DMS153 (cell line): ENCODE measurements around the gene AARS2.
"Not testable (repeated sequence)": the region's sequence is repeated elsewhere in the genome, so short reads cannot be mapped to it uniquely, and the experiment has no call there.

ENCODE experiments used
- DNase-seq: peaks from one replicate; lab custom pipeline; 2025; lab: John Stamatoyannopoulos, UW

AARS2 gene

DNA sequence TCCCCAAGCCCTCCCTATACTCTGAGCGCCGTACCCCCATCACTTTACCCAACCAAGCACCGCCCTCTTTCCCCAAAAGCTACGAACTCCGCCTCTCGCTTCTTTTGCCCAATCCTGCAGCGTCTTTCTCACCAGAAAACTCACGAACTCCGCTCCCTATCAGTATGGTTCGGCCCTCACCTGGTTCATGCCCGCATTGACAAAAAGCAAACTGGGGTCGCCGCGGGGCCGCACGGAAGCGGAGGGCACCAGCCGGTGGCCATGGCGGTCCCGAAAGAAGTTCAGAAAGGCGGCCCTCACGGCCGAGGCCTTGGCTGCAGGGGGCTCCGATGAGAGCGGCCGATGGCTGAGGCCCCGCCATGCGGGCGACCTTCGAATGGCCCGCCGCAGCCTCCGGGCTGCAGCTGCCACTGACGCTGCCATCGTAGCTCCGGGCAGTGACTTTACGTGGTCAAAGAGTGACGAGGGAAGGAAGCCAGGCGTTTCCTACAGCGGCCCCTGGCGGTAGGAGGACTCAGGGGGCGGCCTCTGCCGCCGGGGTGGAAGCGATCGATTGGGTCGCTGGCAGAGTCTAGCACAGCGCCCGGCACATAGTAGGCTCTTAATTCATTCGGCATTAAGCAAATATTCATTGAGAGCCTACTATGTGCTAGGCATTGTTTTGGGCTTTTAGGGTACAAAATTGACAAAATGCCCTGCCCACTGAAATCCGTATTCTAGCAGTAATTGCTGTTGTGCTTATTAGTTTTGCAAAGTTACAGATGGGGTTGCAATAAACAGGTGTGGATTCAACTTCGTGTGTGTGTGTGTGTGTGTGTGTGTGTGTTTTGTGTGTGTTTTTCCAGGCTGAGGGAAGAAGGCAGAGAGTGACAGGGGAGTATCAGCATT, at the start of gene AARS2:
Gene AARS2 (minus strand): TSS at position 447 of the 888 bp plus-strand sequence. CDS start 24 bp downstream, at position 423.
- DNase-seq: peak; percentile 58

DNA sequence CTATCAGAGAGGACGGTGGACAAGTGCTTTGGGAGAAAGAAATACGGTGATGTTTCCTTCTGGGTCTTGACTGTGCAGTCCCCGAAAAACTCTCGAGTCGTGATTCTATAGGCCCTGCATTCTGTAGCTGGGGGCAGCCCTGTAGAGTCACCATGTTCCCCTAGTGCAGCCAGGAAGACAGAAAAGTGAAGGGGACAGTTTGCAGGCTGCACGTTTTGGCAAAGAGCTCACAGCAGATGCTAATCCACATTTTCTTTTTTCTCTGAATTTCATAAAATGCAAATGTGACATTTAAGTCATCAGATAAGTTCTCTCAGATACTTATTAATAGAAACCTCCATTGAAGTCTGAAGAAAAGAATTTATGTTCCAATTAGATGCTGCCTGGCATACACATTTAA, 48.8 kb upstream of the AARS2 start:
- no peak for DNase-seq

DNA sequence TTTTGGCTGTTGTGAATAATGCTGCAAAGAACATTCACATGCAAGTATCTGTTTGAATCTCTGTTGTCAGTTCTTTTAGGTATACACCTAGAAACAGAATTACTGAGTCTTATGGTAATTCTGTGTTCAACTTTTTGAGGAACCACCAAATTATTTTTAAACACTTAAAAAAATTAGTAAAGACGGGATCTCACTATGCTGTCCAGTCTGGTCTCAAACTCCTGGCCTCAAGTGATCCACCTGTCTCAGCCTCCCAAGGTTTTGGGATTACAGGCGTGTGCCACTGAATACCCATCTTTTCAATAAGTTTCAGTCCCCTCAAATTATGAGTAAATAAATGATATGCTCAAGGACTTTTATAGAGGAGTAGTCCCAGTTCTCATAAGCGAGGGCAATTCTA, 46.8 kb upstream of the AARS2 start:
- no peak for DNase-seq

DNA sequence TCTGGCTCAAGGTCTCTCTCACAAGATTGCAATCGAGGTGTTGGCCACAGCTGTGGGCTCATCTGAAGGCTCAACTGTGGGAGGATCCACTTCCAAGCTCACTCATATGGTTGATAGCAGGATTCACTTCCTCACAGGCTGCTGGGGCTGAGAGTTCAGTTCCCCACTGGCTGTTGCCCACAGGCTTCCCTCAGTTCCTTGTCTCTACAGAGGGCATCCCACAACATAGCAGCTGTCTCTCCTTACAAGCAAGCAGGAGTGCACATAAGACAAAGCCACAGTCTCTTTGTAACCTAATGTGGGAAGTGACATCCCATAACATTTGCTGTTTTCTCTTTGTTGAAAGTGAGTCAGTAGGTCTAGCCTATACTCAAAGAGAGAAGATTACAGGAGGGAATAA, 43.3 kb upstream of the AARS2 start:
- DNase-seq: no peak

DNA sequence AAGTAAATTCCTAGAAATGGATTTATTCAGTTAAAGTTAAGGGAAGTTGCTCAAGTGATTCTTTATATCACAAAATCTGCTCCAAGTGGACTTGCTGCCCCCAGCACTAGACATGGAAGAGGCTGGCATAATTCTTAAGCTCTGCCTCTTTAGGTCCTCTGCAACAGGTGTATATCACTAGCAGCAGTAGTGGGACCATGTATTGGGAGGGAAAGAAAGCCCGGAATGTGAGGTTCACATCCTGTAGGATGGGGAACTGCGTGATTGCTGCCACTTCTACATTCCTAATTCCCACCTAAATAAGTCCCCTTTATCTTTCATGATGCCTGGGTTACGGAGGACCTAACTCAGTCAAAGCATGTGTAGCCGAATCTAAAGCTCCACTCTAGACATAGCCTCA, 42.5 kb upstream of the AARS2 start:
- DNase-seq: no peak

DNA sequence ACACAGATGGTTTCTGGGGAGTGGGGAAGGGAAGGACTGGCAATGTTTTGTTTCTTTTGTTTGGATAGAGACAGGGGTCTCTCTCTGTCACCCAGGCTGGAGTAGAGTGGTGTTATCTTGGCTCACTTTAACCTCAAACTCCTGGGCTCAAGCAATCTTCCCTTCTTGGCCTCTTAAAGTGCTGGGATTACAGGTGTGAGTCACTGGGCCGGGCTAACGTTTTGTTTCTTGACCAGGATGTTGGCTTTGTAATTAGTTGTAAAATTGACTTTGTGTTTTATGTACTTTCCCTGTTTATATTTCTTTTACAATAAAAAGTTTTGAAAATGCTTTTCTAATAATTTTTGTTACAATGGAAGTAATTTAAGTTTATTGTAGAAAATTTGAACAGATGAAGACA, 40.2 kb upstream of the AARS2 start:
- DNase-seq: no peak

DNA sequence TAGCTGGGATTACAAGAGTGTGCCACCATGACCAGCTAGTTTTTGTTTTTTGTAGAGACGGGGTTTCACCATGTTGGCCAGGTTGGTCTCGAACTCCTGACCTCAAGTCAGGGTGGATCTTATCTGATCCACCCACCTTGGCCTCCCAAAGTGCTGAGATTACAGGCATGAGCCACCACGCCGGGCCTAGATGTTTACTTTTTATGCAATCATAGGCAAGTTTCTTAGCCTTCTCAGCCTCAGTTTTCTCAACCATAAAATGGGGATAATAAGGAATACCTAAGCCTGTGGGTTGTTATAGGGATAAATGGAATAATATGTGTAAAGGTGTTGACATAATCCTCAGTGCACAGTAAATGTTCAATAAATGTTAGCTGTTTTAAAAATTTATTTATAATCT, 39.1 kb upstream of the AARS2 start:
- DNase-seq: no peak

DNA sequence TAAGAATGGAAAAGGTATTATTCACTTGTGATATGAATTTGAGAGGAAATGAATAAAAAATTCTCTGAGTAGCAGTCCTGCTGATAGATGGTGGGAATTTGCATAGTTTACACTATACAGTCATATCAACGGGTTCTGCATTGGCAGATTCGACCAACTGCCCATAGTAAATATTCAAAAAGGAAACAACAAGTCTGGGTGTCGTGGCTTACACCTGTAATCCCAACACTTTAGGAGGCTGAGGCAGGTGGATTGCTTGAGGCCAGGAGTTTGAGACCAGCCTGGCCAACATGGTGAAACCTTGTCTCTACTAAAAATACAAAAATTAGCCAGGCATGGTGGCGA, 37.5 kb upstream of the AARS2 start:
- not testable (repeated sequence) for DNase-seq

DNA sequence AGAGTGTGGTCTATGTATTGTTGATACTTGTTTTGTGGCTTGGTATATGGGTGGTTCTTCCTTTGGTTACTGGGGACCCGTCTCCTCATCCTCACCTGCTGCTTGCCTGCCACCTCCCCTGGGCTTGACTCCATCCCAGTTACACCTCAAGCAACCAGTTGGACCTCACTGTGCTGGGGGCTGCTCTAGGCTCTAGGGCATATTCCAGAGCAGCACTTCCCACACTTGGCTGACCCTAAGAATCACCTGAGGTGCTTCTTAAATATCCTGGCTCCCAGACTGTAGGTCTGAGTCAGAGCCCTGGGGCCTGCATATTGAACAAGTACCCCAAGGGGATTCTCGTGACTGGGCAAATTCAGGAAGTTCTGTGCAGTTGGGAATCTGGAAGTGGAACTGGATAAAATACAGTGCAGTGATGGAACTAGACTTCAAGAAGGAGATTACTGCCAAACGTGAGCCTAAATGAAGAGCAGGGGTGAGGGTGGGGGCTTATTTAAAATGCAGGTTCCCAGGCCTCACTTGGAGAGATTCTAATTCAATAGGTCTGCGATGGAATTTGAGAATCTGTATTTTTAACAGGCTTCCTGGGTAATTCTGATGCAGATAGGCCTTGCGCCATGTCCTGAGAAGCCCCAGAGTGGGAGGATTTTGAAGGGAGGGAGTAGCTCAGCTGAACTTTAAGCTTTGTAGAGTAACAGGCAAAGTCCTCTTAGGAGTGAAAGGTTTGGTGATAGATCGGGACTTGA, 36.9 kb upstream of the AARS2 start:
- DNase-seq: no peak

DNA sequence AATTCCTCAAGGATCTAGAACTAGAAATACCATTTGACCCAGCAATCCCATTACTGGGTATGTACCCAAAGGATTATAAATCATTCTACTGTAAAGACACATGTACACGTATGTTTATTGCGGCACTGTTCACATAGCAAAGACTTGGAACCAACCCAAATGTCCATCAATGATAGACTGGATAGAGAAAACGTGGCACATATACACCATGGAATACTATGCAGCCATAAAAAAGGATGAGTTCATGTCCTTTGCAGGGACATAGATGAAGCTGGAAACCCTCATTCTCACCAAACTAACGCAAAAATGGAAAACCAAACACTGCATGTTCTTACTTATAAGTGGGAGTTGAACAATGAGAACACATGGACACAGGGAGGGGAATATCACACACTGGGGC, 33.7 kb upstream of the AARS2 start:
- not testable (repeated sequence) for DNase-seq

DNA sequence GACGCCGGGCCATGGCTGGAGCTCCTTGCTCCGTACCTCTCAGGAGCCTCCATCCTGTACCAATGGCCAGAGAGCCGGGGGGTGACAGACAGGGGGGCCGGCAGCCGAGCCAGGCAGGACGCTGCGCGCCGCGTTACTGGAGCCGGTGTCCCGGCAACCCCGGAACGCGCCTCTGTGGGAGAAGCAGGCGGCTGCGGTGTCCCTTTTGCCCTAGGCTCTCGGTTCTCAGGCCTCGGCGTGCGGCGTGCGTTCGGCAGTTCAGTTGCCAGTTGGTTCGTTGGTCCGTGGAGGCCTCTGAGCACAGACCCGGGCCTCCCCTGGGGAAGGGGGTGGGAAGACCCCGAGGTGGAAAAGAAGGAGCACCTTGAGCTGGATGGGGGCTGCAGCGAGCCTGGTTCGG, 29.3 kb upstream of the AARS2 start, which contains the start of gene SPATS1:
Gene SPATS1 (plus strand): TSS at position 162 of the 400 bp plus-strand sequence. CDS start 446 bp downstream, outside the sequence.
- no peak for DNase-seq

DNA sequence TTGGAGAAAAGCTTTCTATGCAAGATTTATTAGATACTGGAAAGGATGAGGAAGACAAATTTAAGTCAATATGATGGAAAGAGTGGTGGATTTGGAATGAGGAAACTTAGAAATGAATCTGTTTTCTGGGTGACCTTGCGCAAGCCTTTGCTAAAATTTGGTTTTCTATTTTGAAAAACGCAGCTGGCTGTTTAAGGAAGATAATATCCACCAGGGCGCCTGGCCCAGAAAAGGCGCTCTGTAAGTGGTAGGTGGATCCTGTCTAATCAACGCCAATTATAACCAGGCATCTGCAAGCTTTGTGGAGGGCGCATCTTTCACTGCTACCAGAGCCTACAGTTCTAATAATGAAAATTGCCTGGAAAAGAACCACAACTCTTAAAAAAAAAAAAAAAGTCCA, 28.9 kb upstream of the AARS2 start:
- no peak for DNase-seq

DNA sequence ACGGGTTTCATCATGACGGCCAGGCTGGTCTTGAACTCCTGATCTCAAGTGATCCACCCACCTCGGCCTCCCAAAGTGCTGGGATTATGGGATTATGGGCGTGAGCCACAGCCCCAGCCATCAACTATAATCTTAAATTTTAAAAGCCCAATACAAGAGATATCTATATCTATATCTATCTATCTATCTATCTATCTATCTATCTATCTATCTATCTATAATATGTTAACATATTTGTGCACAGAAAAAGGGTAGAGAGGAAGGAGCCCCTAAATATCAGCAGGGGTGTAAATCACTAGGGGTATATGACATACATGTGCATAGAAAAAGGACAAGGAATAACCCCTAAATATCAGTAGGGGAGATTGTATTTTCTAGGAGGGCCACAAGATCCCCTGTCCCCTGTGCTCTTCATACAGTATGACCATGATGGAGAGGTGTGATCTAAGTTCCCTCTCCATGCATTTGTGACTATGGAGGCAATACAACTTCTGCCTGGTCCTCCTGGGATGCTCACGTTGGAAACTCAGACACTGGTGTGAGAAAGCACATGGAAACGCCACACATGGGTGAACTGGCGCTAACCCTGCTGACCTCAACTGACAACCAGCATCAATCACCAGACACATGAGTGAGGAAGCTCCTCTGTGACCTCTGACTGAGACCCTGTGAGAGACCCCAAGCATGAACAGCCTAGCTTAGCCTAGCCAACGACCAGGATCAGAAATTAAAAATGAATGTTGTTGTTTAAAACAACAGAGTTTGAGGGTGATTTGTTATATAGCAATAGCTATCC, 28.1 kb upstream of the AARS2 start:
- DNase-seq: no peak

DNA sequence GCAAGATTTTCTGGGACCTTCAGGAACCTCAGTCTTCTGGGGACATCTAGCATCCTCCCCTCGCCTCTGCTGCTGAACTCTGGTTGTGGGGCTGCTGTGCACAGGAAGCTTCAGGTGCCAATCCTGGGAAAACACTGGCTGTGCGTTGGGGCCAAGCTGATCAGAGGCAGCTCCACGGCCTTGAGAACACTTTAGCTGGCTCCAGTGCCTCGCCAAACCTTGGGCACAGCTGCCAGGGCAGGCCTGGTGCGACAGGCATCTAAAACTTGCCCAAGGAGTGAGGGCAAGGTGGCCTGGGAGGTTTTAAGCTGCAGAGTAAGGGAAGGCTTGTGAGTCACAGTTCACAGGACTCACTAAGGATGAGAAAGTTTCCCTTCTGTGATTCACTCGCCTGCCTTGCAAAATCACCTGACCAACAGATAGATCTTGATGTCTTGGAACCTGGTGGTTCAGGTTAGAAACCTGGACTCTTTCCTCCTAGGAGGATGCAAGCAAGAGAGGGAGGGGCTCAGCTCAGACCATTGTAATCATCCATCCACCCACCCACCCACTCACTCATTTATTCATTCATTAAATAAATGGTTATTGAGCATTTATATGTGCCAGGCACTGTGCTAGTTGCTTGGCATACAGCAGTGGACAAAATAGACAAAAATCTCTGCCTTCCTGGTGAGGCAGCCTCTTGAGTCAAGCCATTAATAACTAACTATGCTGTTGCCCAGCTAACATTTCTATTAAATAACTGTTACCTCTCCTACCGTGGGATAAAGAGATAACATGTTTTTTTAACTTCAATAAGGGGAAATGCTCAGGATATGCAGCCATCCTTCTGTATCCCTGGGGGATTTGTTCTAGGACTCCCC, 26.8 kb upstream of the AARS2 start:
- no peak for DNase-seq

DNA sequence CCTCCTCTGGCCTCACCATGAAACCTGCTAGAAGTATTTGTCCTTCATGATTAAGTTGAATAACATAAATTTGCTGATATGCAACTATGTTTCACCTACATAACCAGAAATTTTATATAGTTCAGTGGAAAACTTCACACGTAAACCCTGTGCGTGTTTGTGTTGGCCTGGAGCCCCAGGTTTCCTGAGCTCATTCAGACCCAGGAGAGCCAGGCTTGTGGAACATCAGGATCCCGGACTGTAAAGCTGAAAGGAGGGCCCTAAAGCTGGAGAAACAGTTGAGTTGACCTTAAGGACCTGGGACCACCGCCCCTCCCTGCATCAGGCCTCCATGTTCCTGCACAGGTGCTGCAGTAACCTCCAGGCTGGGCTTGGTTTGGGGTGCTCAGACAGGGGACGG, 26.2 kb upstream of the AARS2 start:
- DNase-seq: no peak

DNA sequence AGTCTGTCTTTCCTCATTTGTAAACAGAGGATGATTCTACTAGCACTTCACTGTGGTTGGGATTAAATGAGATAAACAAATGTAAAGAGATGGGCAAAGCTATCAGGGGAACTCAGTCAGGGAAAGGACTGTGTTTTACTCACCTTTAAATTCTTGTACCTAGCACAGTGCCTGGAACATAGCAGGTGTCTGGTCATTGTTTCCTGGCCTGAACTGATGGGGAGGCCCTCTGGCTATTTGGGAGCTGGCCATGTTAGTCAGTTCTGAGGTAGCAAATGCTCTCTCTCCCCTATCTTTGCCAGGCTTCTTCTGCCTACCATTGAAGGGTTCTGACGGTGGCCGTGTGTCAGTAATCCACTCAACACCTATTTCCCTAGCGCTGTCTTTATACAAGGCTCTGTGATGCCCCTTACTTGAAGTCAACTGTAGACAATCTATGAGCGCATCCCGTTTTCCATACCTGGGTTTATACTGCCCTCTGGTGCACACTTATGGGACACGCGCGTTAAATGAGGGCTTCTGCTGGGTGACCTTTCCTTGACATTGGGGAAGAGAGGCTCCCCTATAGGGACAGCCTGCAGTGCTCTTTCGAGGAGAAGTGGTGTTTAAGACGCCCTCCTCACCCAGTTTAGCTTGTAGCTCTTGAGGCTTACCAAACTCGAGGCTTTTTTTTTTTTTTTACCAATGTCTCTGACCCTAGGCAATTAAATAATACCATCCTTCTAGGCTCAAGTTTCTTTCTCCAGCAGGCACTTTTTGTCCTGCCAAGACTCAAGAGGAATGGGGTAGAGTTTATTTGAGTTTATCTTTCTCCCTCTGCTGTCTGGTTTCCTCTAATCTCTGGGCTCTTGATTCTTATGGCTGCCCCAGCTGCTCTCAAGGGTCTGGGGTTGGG, 25.3 kb upstream of the AARS2 start:
- peak; percentile 41 for DNase-seq

DNA sequence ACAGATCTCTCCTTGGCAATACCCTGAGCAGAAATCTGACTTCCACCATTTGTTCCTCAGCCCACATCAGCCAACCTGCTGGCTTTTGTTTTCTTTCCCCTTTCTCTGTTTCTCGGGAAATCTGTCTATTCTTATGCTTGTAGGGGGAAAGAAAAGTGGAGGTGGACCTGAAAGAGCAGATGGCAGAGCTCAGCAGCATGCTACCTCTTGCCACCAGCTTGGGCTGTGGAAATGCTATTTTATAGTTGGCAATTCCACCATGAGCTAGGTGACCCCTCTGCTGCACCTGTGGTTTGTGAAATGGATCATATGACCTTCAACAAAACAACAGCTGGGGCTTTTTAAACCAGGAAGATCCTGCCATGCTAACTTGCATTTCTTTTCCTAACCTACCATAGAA, 22.5 kb upstream of the AARS2 start:
- no peak for DNase-seq

DNA sequence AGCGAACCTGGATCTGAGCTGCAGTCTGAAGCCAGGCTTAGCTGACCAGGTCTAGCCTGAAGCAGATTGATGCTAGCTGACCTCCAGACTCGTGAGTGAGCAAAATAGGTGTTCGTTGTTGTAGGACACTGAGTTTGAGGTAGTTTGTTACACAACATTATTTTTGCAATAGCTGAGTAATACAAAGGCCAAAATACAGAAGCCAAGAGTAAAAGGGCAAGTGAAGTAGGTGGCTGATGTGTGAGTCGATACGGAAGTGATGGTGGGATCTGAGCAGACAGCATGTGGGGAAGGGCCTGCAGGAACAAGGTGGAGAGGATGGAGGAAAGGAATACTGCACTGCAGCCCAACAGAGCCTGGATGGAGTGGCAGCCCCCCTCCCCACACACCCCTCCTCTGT, 20.8 kb upstream of the AARS2 start:
- DNase-seq: no peak

DNA sequence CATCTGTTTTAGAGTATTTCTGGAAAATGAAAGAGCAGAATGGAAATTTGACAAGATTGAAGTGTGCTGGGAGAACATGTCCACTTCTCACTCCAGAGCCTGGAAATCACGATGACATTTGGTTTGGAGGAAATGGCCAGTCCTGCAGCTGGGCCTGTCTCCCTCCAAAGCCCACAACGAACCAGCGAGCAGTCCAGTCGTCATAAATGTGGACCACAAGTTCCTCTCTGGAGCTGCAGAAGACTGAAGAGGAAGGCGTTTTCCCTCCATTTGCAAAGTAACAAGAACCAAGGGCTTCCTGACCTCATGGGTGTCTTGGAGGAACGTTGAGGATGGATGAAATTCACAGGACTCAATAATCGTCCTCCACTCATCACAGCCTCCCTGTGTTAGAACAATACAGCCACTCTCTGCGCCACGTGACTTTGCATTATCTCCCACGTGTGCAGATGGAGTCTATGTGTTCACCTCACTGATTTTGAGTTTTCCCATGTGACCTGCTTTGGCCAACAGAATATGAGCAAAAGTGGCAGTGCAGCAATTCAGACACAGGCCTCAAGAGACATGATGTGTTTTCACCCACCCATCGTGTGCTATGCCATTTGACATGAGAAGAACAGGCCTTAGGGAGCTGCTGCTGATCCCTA, 20.2 kb upstream of the AARS2 start:
- DNase-seq: no peak

DNA sequence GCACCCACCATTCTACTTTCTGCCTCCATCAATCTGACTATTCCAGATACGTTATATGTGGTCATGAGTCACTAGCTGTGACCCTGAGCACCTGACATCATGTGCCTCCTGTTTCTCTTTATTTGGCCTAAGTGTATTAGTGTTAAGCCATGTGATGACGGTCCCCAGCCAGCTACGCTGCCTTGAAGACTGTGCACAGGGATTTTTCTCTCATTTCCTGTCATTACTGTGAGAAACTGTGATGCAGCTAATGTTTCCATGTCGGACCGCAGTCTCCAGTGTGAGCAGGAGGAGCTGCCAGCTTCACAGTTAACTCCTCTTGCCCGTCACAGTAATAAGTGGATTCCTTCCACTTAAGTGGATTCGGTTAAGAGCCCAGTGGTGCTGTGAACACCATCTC, 19.4 kb upstream of the AARS2 start:
- DNase-seq: no peak
